HG03064 (cell line): ENCODE data around the gene TTLL13.
"Not testable (repeated sequence)": the region's sequence is repeated elsewhere in the genome, so short reads cannot be mapped to it uniquely, and the experiment has no call there.

ENCODE experiments used
- ATAC-seq: cut with Tn5 transposase; IDR thresholded peaks from one replicate; pipeline ENCODE4 v1.9.1; 2021; ENCODE audit warnings: low read depth; ENCODE audit not compliant: unreplicated experiment

Gene TTLL13

GRCh38 chr15:90233387-90234095 lies 15.8 kb upstream of the TTLL13 start, which contains the start of gene CIB1:
TSS of gene CIB1 (minus strand) at chr15:90233941. CDS start at chr15:90233885, 56 bp downstream.
- ATAC-seq, result peak; percentile 90

GRCh38 chr15:90234096-90234988 lies 15.0 kb upstream of the TTLL13 start, which contains the start of gene GDPGP1:
TSS of gene GDPGP1 (plus strand) at chr15:90234209. CDS start at chr15:90240909, 6,700 bp downstream.
- peak; percentile 73 for ATAC-seq

GRCh38 chr15:90239371-90239770 lies 10.0 kb upstream of the TTLL13 start:
- no peak for ATAC-seq

- no peak for ATAC-seq
Measured at GRCh38 chr15:90240856-90241255, 8.5 kb upstream of the TTLL13 start.

GRCh38 chr15:90241343-90242192 lies 7.8 kb upstream of the TTLL13 start:
- no peak for ATAC-seq

- no peak for ATAC-seq
Measured at GRCh38 chr15:90243943-90244639, 5.3 kb upstream of the TTLL13 start.

- no peak for ATAC-seq
Measured at GRCh38 chr15:90248789-90249202, 560 bp upstream of the TTLL13 start.

GRCh38 chr15:90257776-90258175 lies 8.4 kb downstream of the TTLL13 start:
- ATAC-seq, result no peak

- ATAC-seq, result peak; percentile 79
Measured at GRCh38 chr15:90259524-90259923, 10.2 kb downstream of the TTLL13 start.

- not testable (repeated sequence) for ATAC-seq
Measured at GRCh38 chr15:90260731-90261130, 11.4 kb downstream of the TTLL13 start.

- no peak for ATAC-seq
Measured at GRCh38 chr15:90261811-90262210, 12.5 kb downstream of the TTLL13 start.

- ATAC-seq, result no peak
Measured at GRCh38 chr15:90262426-90262825, 13.1 kb downstream of the TTLL13 start.

- ATAC-seq, result no peak
Measured at GRCh38 chr15:90264671-90265070, 15.3 kb downstream of the TTLL13 start.

- peak; percentile 86 for ATAC-seq
Measured at GRCh38 chr15:90265271-90266060, 16.1 kb downstream of the TTLL13 start, which contains the start of gene NGRN. TSS of gene NGRN (plus strand) at chr15:90265672. CDS start at chr15:90265713, 41 bp downstream.

- no peak for ATAC-seq
Measured at GRCh38 chr15:90266061-90266431, 16.7 kb downstream of the TTLL13 start.

GRCh38 chr15:90266485-90266884 lies 17.1 kb downstream of the TTLL13 start:
- ATAC-seq, result no peak

GRCh38 chr15:90268415-90268814 lies 19.1 kb downstream of the TTLL13 start:
- ATAC-seq, result no peak

GRCh38 chr15:90270502-90271150 lies 21.3 kb downstream of the TTLL13 start:
- ATAC-seq, result no peak
